K562 (cell line): ENCODE data around the gene TBL1Y. TPM values are rescaled to one million over a fixed set of nuclear protein-coding genes. Genes with fewer than 3 reads are reported as not detected.

Source experiments
- ATAC-seq: fragments of 200-7000 bp; cut with Tn5 transposase; 3 replicates; pipeline ENCODE4 v1.9.1; 2020; ENCODE audit warnings: moderate library complexity
- BruUV-seq: library from RNA; stranded (reverse); fragments of 400-500 nt; replicated peaks from 2 replicates; lab custom pipeline; 2021; lab: Mats Ljungman, UMichigan
- CTCF ChIA-PET: fragments of 300-600 bp; formaldehyde crosslinking; extraction: SDS; loops from one replicate; lab custom pipeline; 2021; ENCODE audit warnings: low intra/inter-chr PET ratio; lab: Yijun Ruan, JAX
- POLR2A ChIA-PET: fragments of 300-600, 350-650 bp; sonication (Branson Sonifier 250); formaldehyde crosslinking; extraction: SDS; loops from one replicate; lab custom pipeline; 2021; ENCODE audit warnings: antibody characterized with exemption, inconsistent platforms; lab: Yijun Ruan, JAX
- DNase-seq, 4 experiments: peaks; one replicate each; pipeline versions ENCODE4 v3.0.0 to v3.0.0-alpha.2; 2011 to 2018; ENCODE audit warnings: low spot score in 3 of 4, mixed read lengths in 3 of 4; ENCODE audit errors: extremely low read depth in 1 of 4
- FAIRE-seq: peaks from 2 replicates; lab custom pipeline; 2011; peaks lifted over from hg19 to GRCh38; lab: Jason Lieb, UNC
- H2AFZ ChIP-seq: 2 replicates; pipeline ENCODE4 v1.6.0; 2011; ENCODE audit warnings: low read depth, low read length, control low read depth, inconsistent platforms
- H3K27ac ChIP-seq: fragments of 200-600 bp; 3 replicates; pipeline ENCODE4 v1.8.0; 2011; ENCODE audit warnings: low read depth, mild to moderate bottlenecking, control low read depth, inconsistent platforms, low read length, moderate library complexity, mixed read lengths; ENCODE audit errors: extremely low read depth
- H3K27me3 ChIP-seq, 2 experiments: fragments of 300-600 bp in 1 of 2; 2 replicates in 1 of 2; 3 replicates in 1 of 2; pipeline versions ENCODE4 v1.6.0 to v1.8.0; 2011; ENCODE audit warnings: inconsistent platforms in 2 of 2, low read length in 2 of 2, mild to moderate bottlenecking in 1 of 2, mixed read lengths in 1 of 2, moderate library complexity in 1 of 2; ENCODE audit not compliant: control insufficient read depth in 2 of 2, insufficient read depth in 2 of 2
- H3K36me3 ChIP-seq: fragments of 300-600 bp; 3 replicates; pipeline ENCODE4 v1.8.0; 2011; ENCODE audit warnings: mild to moderate bottlenecking, low read length, inconsistent platforms; ENCODE audit not compliant: control insufficient read depth, insufficient read depth
- H3K4me1 ChIP-seq, 2 experiments: fragments of 200-600 bp in 1 of 2; replicated peaks in 1 of 2; 2 replicates in 1 of 2; 3 replicates in 1 of 2; pipeline versions ENCODE4 v1.5.1 to v1.8.0; 2011; ENCODE audit warnings: inconsistent platforms in 2 of 2, low read length in 2 of 2, mild to moderate bottlenecking in 1 of 2, mixed read lengths in 1 of 2, moderate library complexity in 1 of 2; ENCODE audit not compliant: control insufficient read depth in 2 of 2, insufficient read depth in 2 of 2
- H3K4me2 ChIP-seq: 2 replicates; pipeline ENCODE4 v1.6.1; 2011; ENCODE audit warnings: low read length, control low read depth, inconsistent platforms, mixed read lengths; ENCODE audit not compliant: insufficient read depth
- H3K4me3 ChIP-seq: fragments of 200-600 bp; sonication (generic), shearing (Covaris generic); 2 replicates; pipeline ENCODE4 v1.5.1; 2016; ENCODE audit warnings: control low read depth, inconsistent platforms
- H3K79me2 ChIP-seq: fragments of 200-600 bp; 3 replicates; pipeline ENCODE4 v1.8.0; 2011; ENCODE audit warnings: low read length, inconsistent platforms; ENCODE audit not compliant: control insufficient read depth, insufficient read depth
- H3K9ac ChIP-seq, 2 experiments: 2 replicates each; pipeline versions ENCODE4 v1.6.0 to v1.6.1; 2011; ENCODE audit warnings: low read depth in 2 of 2, low read length in 2 of 2, control low read depth in 1 of 2, inconsistent platforms in 1 of 2, mild to moderate bottlenecking in 1 of 2, mixed read lengths in 1 of 2; ENCODE audit not compliant: insufficient read depth in 1 of 2
- H3K9me1 ChIP-seq: one replicate; pipeline ENCODE4 v1.6.0; 2011; ENCODE audit warnings: inconsistent platforms, mild to moderate bottlenecking, low read length, moderate library complexity; ENCODE audit not compliant: control insufficient read depth, insufficient read depth
- H3K9me3 ChIP-seq: replicated peaks from 2 replicates; pipeline ENCODE4 v1.5.1; 2011; ENCODE audit warnings: low read depth, low read length, inconsistent platforms; ENCODE audit not compliant: control insufficient read depth, insufficient read depth
- H4K20me1 ChIP-seq: replicated peaks from 2 replicates; pipeline ENCODE4 v1.6.1; 2011; ENCODE audit warnings: low read length, inconsistent platforms, mixed read lengths; ENCODE audit not compliant: control insufficient read depth, insufficient read depth
- DMBX1 ChIP-seq: fragments of 250-450 bp; sonication (Bioruptor Pico); IDR thresholded peaks from 2 replicates; pipeline ENCODE4 v1.8.0; 2022; ENCODE audit warnings: inconsistent platforms, mild to moderate bottlenecking, moderate library complexity, borderline replicate concordance
- FIP1L1 ChIP-seq: fragments of 200-400 bp; formaldehyde crosslinking; IDR thresholded peaks from 2 replicates; pipeline ENCODE4 v1.6.1; 2018; ENCODE audit warnings: mild to moderate bottlenecking, low read depth, low read length; ENCODE audit not compliant: poor library complexity, severe bottlenecking
- GABPB2 ChIP-seq: fragments of 250-450 bp; sonication (Bioruptor Pico); conservative IDR thresholded peaks from 2 replicates; pipeline ENCODE4 v1.5.1; 2021; ENCODE audit warnings: mild to moderate bottlenecking
- MBD2 ChIP-seq: sonication (generic); IDR thresholded peaks from 2 replicates; pipeline ENCODE4 v1.6.1; 2016; ENCODE audit warnings: low read depth, borderline replicate concordance
- NELFE ChIP-seq: IDR thresholded peaks from 2 replicates; pipeline ENCODE4 v1.6.1; 2011; ENCODE audit warnings: mild to moderate bottlenecking; ENCODE audit not compliant: insufficient read depth, insufficient read length
- PTTG1 ChIP-seq: fragments of 450-650 bp; IDR thresholded peaks from 2 replicates; pipeline ENCODE4 v1.6.1; 2016; ENCODE audit warnings: low read depth, mild to moderate bottlenecking, missing genetic modification characterization, missing compliant biosample characterization
- SIN3A ChIP-seq, 2 experiments: fragments of 150-350 bp in 1 of 2; IDR thresholded peaks; 2 replicates each; pipeline ENCODE4 v1.6.1; 2011 to 2016; ENCODE audit warnings: borderline replicate concordance in 2 of 2, low read depth in 2 of 2, low read length in 2 of 2, mild to moderate bottlenecking in 2 of 2, moderate library complexity in 2 of 2; ENCODE audit not compliant: control insufficient read depth in 1 of 2
- SNAPC5 ChIP-seq: fragments of 250-450 bp; sonication (Bioruptor Pico); IDR thresholded peaks from 2 replicates; pipeline ENCODE4 v1.8.0; 2021; ENCODE audit warnings: moderate library complexity, mild to moderate bottlenecking, inconsistent platforms
- SREBF2 ChIP-seq: sonication (generic); formaldehyde crosslinking; IDR thresholded peaks from 2 replicates; pipeline ENCODE4 v1.4.0; 2020; ENCODE audit warnings: mild to moderate bottlenecking, missing genetic modification reagents
- SRSF1 ChIP-seq: fragments of 200-400 bp; formaldehyde crosslinking; IDR thresholded peaks from 2 replicates; pipeline ENCODE4 v1.6.1; 2017; ENCODE audit warnings: mild to moderate bottlenecking, low read depth, low read length, moderate library complexity
- U2AF1 ChIP-seq: fragments of 200-400 bp; formaldehyde crosslinking; optimal IDR thresholded peaks from 2 replicates; pipeline ENCODE3; 2017; ENCODE audit warnings: mild to moderate bottlenecking, low read depth, low read length, moderate library complexity
- ZNF75A ChIP-seq: fragments of 450-650 bp; formaldehyde crosslinking; IDR thresholded peaks from 2 replicates; pipeline ENCODE4 v1.4.0; 2020; ENCODE audit warnings: mild to moderate bottlenecking
- WGBS: fragments of 100-300 bp; shearing (Covaris generic); methylation state at CpG from one replicate; pipeline ENCODE4 v1.1.6; 2016; ENCODE audit warnings: low coverage, mixed read lengths; ENCODE audit not compliant: insufficient coverage; ENCODE audit errors: missing lambda C conversion rate; 5-methylcytosine and 5-hydroxymethylcytosine counted together
- in situ Hi-C: fragments of 300-500 bp; cut with MboI; formaldehyde crosslinking; loops from 4 replicates; pipeline ENCODE4 v1.15.0; 2018; ENCODE audit warnings: inconsistent platforms, mixed read lengths
- intact Hi-C: fragments of 100-400 bp; cut with micrococcal nuclease; formaldehyde crosslinking; loops from 2 replicates; pipeline ENCODE4 v1.14.2; 2022
- polyA plus RNA-seq, 8 experiments: library from polyadenylated mRNA; depleted of rRNA in 4 of 8; stranded (reverse) in 5 of 8; unstranded in 3 of 8; fragments of >200 nt; fragmentation: Nextera tagmentation in 2 of 8; fragmentation: Illumina TruSeq in 1 of 8; extraction: Ambion mirVana in 2 of 8; extraction: Trizol in 1 of 8; gene quantifications; 2 replicates each; pipeline versions ENCODE4 v1.2.1 to v1.2.3, GENCODE V29; 2011 to 2014; ENCODE audit warnings: inconsistent platforms in 1 of 8, missing spikeins in 1 of 8
- total RNA-seq, 7 experiments: library from RNA; depleted of rRNA in 6 of 7; stranded (reverse); fragments of >200 nt in 6 of 7; fragmentation: Illumina TruSeq in 2 of 7; extraction: Trizol in 2 of 7; gene quantifications; 2 replicates each; pipeline versions ENCODE4 v1.2.1 to v1.2.3, GENCODE V29; 2011 to 2021; ENCODE audit warnings: low replicate concordance in 1 of 7

The TBL1Y gene
- total and polyA plus RNA-seq, 9 of the 15 experiments (the other 6 are each of a cell fraction or from before 2014, with no cell fraction given): not detected

- Histone ChIP-seq H2AFZ (no peak overlapping the region), H3K27me3 (no peaks in the 10 kb centered on the region), H4K20me1 (no peaks in the 10 kb centered on the region), H3K4me2 (no peak overlapping the region), H3K9me3 (no peaks in the 10 kb centered on the region), H3K9me1 (no peaks in the 10 kb centered on the region), H3K79me2 (no peaks in the 10 kb centered on the region), H3K36me3 (no peaks in the 10 kb centered on the region), H3K27ac (no peak overlapping the region), H3K4me3 (no peak overlapping the region), H3K9ac (no peak overlapping the region), H3K4me1 (no peaks in the 10 kb centered on the region)
- BruUV-seq: no TSS peak
- ChIA-PET POLR2A (no interaction called here), CTCF (no interaction called here)
- no CpG with 5 or more reads among the region's 2 CpGs for WGBS
- in situ Hi-C loops: no loop called here
- ATAC-seq (no peak), FAIRE-seq (no peak), DNase-seq (no peak)
- intact Hi-C loops: no loop called here
- no peak for TF ChIP-seq SIN3A (IDR thresholded peaks at IDR 0.05; ENCODE audit: borderline replicate concordance in 2 of 2, control insufficient read depth in 1 of 2, low read depth in 2 of 2, low read length in 2 of 2)
- TF ChIP-seq SNAPC5 (CRISPR knock-in tag): no peak
- TF ChIP-seq SRSF1: no peak
- TF ChIP-seq U2AF1: no peak
- TF ChIP-seq DMBX1: no peak
- no peak for TF ChIP-seq GABPB2 (CRISPR knock-in tag)
- no peak for TF ChIP-seq ZNF75A (CRISPR knock-in tag)
- TF ChIP-seq MBD2: no peak
- no peak for TF ChIP-seq SREBF2 (CRISPR knock-in tag)
- no peak for TF ChIP-seq PTTG1 (tag)
- no peak for TF ChIP-seq NELFE
- no peak for TF ChIP-seq FIP1L1
Measured at GRCh38 chrY:6935497-6935896, 25.0 kb downstream of the TBL1Y start.
